Left forelimb (tissue), 1 donor: ENCODE measurements around the gene ETV7.
"Not testable (repeated sequence)": the region's sequence is repeated elsewhere in the genome, so short reads cannot be mapped to it uniquely, and the experiment has no call there.

Experiments used
- DNase-seq: peaks from one replicate; pipeline ENCODE4 v3.0.0-alpha.2; 2018; ENCODE audit warnings: low spot score

The ETV7 gene

GRCh38 chr6:36387440-36388303 lies at the start of gene ETV7:
ETV7 (minus strand) TSS chr6:36387669; CDS start chr6:36387541, 128 bp downstream.
- DNase-seq: no peak

DNA sequence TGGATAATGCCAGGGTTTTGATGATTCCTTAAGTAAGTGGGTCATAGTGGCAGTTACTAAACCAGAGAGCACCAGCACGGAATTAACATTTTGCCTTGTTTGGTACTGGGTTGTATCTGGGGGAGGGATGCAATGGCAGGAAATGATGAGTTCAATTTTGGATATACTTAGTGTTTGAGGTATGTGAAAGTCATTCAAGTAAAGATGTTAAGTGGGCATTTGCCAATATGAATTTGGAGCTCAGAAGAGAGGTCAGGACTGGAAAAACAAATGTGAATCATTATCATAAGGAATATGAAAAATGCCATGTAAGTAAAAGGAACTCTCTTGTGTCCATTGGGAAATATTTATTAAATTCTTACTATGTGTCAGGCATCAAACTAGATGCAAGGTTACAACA lies 49.0 kb upstream of the ETV7 start:
- DNase-seq: no peak

DNA sequence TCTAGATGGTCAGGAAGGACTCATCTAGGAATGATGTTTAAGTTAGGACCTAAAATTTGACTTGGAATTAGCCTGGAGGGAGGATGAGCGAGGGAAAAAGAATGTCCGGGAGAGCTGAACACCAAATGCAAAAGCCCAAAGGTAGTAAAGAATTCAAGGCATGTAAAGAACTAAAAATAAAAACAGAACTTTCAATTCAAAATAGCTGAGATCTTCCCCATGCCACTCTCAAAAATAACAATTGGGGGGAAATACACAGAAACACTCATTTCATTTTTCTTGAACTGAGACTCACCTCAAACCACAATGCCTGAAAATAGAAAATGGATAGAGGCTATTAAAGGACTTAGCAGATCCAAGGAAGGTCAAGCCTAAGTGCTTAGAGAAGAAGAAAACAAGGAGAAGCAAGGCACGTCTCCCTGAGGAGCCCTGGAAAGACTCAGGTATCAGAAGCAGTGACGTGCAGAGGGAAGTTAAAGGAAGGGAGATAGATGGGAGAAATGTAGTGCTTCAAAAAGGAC lies 44.7 kb upstream of the ETV7 start:
- DNase-seq: no peak

DNA sequence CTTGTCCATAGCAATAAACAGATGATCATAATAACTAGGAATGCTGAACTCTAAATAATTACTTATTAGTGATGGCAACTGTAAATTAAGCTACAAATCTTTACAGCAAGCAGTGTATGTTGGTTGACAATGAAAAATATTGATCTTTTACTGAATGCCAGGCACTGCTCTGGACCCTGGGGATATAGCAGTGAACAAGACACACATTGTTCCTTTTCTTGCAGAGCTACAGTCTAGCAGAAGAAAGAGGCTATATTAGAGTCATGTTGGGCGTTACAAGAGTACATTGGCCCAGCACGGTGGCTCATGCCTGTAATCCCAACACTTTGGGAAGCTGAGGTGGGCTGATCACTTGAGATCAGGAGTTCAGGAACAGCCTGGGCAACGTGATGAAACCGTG lies 43.7 kb upstream of the ETV7 start:
- DNase-seq: no peak

DNA sequence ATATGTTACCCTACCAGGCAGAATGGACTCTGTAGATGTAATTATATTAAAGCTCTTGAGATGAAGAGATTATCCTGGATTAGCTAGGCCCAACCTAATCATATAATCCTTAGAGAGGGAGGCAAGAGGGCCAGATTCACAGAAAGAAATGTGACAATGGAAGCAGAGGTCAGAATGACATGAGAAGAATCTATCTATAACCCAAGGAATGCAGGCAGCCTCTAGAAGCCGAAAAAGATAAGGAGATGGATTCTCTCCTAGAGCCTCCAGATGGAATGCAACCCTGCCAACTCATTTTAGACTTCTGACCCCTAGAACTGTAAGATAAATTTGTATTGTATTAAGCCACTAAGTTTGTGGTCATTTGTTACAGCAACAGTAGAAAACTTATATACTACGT lies 42.9 kb upstream of the ETV7 start:
- no peak for DNase-seq

DNA sequence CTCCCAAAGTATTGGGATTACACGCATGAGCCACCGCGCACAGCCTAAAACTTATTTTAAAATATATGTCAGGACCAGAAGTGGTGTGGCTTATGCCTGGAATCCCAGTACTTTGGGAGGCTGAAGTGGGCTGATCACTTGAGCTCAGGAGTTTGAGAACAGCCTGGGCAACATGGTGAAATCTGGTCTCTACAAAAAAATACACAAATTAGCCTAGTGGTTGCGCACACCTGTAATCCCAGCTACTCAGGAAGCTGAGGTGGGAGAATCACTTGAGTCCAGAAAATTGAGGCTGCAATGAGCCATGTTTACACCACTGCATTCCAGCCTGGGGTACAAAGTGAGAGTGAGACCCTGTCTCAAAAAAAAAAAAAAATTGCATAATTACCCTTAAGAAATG lies 41.4 kb upstream of the ETV7 start:
- DNase-seq: no peak

DNA sequence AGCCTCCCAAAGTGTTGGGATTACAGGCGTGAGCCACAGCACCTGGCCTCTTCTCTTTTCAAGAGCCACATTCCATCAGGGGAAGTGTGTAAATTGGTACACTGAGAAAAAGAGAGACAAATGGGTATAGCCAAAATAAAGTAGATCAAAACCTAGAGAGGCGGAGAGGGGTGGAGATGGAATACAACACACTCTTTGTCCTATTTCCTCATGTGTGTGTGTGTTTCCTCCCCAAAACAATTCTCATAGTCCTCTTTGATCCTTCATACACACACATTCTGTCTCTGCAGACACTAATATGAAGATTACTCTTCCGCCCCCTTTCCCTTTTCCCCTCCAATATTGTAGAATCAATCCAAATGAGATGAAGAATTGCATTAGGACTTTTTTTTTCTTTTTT lies 39.2 kb upstream of the ETV7 start:
- DNase-seq: no peak

- DNase-seq: peak; percentile 99
Measured at GRCh38 chr6:36423101-36423824, 35.8 kb upstream of the ETV7 start.

GRCh38 chr6:36422714-36423100 lies 35.2 kb upstream of the ETV7 start:
- DNase-seq: no peak

DNA sequence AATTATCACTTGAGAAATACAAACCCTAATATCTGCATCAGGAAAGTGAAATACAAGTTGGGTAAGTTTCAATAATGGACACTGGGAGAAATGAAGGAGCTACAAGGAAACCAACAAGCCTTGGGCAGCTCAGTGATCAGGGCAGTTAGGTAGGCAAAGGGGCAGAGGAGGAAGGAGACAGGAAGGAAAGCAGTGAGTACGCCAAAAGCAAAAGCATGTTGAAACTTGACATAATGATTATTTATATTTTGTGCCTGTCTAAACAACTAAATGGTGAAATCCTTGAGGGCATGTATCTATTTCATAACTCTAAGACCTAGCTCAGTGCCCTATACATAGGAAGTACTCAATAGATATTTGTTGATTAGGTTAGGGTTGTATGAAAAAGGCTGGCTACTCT lies 31.8 kb upstream of the ETV7 start:
- DNase-seq: no peak

DNA sequence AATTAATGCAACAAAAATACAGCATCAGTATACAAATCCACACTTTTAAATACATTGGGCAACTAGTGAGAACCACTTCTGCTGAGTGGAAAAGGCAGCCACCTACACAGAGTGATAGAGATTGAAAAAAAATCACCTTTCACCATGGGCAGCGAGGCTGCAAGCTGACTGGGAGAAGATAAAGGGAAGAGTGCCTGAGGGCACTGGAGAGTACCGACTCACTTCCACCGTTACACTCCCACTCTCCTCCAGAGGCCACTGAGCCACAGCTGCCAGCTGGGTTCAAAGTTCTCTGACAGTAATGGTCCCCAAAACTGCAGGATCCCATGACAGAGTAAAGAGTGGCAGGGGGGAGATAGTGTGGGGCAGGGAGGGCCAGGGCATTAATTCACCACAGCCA lies 31.1 kb upstream of the ETV7 start:
- DNase-seq: no peak

- DNase-seq: no peak
Measured at GRCh38 chr6:36414481-36414880, 27.0 kb upstream of the ETV7 start.

GRCh38 chr6:36413489-36414480 lies 26.3 kb upstream of the ETV7 start:
- no peak for DNase-seq

DNA sequence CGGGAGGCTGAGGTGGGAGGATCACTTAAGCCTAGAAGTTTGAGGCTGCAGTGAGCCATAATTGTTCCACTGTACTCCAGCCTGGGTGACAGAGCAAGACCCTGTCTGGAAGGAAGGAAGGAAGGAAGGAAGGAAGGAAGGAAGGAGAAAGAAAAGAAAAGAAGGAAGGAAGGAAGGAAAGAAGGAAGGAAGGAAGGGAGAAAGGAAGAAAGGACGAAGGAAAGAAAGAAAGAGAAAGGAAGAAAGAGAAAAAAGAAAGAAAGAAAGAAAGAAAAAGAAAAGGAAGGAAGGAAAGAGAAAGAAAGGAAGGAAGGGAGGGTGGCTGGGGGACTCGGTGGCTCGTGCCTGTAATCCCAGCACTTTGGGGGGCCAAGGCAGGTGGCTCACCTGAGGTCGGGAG lies 22.2 kb upstream of the ETV7 start:
- not testable (repeated sequence) for DNase-seq

- DNase-seq: no peak
Measured at GRCh38 chr6:36404164-36404563, 16.7 kb upstream of the ETV7 start.

- no peak for DNase-seq
Measured at GRCh38 chr6:36402481-36402880, 15.0 kb upstream of the ETV7 start.

DNA sequence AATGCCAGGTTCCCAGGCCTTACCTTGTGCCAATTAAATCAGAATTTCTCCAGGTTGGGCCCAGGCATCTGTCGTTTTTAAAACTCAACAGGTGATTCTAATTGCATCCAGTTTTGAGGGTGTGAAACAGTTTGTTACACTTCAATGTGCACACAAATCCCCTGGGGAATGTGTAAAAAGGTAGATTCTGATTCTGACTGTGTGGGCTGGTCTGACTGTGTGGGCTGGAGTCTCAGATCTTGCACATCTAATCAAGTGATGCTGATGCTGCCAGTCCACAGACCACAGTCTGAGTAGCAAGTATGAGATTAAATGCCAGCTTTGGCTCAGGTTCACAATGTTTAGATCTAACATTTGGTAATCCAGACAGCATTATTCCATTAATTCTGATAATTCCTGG lies 12.5 kb upstream of the ETV7 start:
- no peak for DNase-seq

DNA sequence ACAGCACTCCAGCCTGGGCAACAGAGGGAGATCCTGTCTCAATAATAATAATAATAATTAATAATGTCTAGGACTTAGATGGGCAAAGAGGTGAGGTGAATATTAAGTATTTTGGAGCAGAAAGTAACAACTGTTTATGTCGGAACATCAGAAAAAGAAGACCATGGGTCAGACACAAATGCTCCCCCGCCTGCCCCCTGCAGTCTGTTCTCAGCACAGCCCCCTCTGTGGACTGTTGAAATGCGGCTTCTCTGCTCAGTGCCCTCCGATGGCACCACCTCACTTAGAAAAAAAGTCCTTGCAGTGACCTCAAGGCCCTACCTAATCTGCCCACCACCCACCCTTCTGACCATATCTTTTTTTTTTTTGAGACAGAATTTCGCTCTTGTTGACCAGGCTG lies 5.2 kb upstream of the ETV7 start:
- DNase-seq: no peak

GRCh38 chr6:36389353-36389752 lies 1.9 kb upstream of the ETV7 start:
- no peak for DNase-seq

DNA sequence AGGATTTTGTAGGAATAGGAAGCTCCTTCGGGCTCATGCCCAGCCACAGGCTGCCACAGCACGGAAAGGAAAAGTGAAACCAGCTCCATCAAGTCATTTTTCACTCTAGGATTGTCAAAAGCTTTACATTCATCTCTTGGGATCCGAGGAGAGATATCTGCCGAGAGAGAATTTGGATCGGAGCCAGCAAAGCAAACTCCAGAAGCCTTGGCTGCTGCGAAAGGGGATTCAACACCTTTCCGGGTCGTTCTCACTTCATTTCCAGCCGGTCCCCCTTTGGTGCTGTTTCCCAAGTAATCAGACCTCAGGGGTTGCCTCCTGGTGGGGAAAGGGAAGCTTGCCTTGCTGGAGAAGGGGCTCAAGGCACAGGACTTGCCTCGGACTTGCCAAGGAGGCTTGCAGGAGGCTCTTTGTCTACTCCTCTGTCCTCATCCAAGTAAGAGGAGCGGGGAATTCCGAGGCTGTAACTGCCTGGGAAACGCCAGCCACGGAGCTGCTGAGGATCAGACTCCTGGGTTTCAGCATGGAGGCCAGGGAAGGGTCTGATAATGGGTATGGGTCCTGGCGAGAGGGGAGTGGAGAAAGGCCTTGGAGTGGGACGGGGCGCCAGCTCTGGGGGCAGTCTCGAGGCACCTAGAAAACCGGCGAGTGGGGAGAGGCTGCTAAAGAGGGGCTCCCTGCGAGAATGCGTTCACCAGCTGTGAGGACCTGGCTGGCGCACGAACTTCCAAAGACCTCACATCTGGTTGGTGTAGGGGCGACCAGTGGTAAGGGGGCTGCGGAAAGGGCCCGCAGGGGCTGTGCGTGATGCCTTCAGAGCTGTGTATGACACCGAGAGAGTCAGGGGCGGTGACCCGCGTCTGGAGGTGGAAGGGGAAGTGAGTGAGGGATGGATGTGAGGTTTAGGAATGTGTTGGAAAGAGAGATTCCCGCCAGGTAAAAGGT lies 702 bp downstream of the ETV7 start:
- no peak for DNase-seq

DNA sequence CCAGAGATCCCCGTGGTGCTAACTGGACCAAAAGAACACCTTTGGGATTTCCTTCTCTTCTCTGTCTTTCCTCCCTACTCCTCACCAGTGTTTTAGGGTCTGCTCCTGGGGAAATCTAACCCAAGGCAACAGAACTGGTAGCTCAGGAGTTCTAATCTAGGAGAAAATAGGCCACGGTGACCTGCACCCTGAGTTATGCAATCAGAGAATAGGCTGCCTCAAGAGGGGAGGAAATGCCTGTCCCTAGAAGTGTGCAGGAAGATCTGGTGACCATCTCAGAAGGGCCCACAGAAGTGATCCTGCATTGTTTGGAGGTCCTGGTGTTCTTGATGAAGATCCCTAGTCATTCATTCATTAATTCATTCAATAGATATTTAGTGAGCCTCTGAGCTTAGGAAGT lies 3.4 kb downstream of the ETV7 start:
- no peak for DNase-seq
